ENCODE results near the gene KIAA0930.

Gene KIAA0930

GRCh38 chr22:45216133-45217003, 24.3 kb downstream of the KIAA0930 start:
- DNase-seq (ENCODE audit: low read depth) = peak; percentile 42
- no peak overlapping the region for H3K4me3 ChIP-seq (ENCODE audit: control insufficient read depth, low read depth, low read length)

GRCh38 chr22:45212992-45213751, 27.5 kb downstream of the KIAA0930 start:
- peak; percentile 87 for DNase-seq (ENCODE audit: low read depth)
- H3K4me3 ChIP-seq (ENCODE audit: control insufficient read depth, low read depth, low read length) = peak overlapping the region; percentile 39
- no peak for TF ChIP-seq CTCF (conservative IDR thresholded peaks at IDR 0.05; ENCODE audit: control insufficient read depth, insufficient read depth, low read depth, low read length)

More at GRCh38 chr22:45216133-45217003, 24.3 kb downstream of the KIAA0930 start:
- no peak for TF ChIP-seq CTCF (conservative IDR thresholded peaks at IDR 0.05; ENCODE audit: control insufficient read depth, insufficient read depth, low read depth, low read length)

- peak overlapping the region; percentile 39 for H3K4me3 ChIP-seq (ENCODE audit: control insufficient read depth, low read depth, low read length)
- TF ChIP-seq CTCF (conservative IDR thresholded peaks at IDR 0.05; ENCODE audit: control insufficient read depth, insufficient read depth, low read depth, low read length) = no peak
- DNase-seq (ENCODE audit: low read depth) = peak; percentile 91
These were observed 28.4 kb downstream of the KIAA0930 start for GRCh38 chr22:45212306-45212709.

GRCh38 chr22:45211848-45212247, 28.8 kb downstream of the KIAA0930 start:
- H3K4me3 ChIP-seq (ENCODE audit: control insufficient read depth, low read depth, low read length) = peak overlapping the region; percentile 39
- TF ChIP-seq CTCF (conservative IDR thresholded peaks at IDR 0.05; ENCODE audit: control insufficient read depth, insufficient read depth, low read depth, low read length) = no peak
- peak; percentile 73 for DNase-seq (ENCODE audit: low read depth)

GRCh38 chr22:45211435-45211834, 29.3 kb downstream of the KIAA0930 start:
- no peak for TF ChIP-seq CTCF (conservative IDR thresholded peaks at IDR 0.05; ENCODE audit: control insufficient read depth, insufficient read depth, low read depth, low read length)
- H3K4me3 ChIP-seq (ENCODE audit: control insufficient read depth, low read depth, low read length) = peak overlapping the region; percentile 39
- DNase-seq (ENCODE audit: low read depth) = peak; percentile 84

- DNase-seq (ENCODE audit: low read depth) = peak; percentile 89
These were observed 29.7 kb downstream of the KIAA0930 start for GRCh38 chr22:45210991-45211390.

More at GRCh38 chr22:45210991-45211390, 29.7 kb downstream of the KIAA0930 start:
- TF ChIP-seq CTCF (conservative IDR thresholded peaks at IDR 0.05; ENCODE audit: control insufficient read depth, insufficient read depth, low read depth, low read length) = no peak
- H3K4me3 ChIP-seq (ENCODE audit: control insufficient read depth, low read depth, low read length) = peak overlapping the region; percentile 39

Measured in fibroblast of mammary gland (primary cell).